ENCODE results near the gene ZBTB7B. TPM values are rescaled to one million over a fixed set of nuclear protein-coding genes. Genes with fewer than 3 reads are reported as not detected.

The ZBTB7B gene
- total and polyA plus RNA-seq, 9 of the 15 experiments (the other 6 are each of a cell fraction or from before 2014, with no cell fraction given): 0.04 to 46.5 (median 15.2) TPM

DNA sequence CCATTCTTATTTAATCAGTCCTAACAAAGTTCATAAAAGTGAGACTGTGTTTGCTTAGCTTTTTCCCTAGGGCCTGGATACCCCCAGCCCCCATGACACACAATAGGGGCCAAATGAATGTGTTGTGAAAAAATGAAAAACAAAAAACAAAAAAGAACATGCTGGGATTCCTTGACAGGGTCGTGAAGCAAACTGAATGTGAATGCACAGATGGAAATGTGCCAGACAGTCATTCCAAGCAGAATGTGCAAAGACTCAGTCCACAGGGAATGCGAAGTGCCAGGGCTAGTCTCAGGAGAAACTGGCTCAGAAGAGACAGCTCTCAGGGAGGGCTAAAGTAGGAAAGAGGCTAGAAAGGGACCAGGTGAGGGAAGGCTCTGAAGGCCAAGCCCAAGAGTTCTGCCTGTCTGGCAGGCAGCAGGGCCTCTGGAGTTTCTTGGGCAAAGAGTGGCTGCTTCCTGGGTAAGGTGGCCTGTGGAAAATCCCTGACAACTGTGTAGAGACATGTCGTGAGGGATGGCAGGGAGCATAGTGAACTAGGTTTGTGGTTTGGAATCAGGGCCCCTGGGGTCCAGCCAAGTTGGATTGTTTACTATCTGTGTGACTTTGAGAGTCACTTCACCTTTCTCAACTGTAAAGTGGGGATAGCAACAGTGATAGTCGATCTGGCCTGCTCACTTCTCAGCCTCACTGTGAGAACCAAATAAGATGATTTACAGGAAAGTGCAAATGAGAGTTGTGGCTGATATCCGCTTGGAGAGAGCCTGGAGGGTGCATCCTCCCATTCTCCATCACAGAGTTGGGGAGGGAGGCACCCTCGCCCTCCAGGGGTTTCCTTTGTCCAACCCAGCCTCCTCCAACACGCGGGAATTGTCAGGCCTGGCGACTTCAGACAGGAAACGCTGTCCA, 47.3 kb downstream of the ZBTB7B start:
- in situ Hi-C loops (cut with MboI): no loop called here
- FAIRE-seq: peak; percentile 32
- TF ChIP-seq HDAC8 (tag; IDR thresholded peaks at IDR 0.05) (0 out of 2 replicates have a peak, but pooled peaks have one; percentile 7), NCOA1 (IDR thresholded peaks at IDR 0.05; ENCODE audit: low read depth) (0 out of 2 replicates have a peak, but pooled peaks have one; percentile 24), BRD9 (IDR thresholded peaks at IDR 0.05; ENCODE audit: low read depth, partially characterized antibody) (no peak), LCOR (CRISPR knock-in tag; IDR thresholded peaks at IDR 0.05) (0 out of 2 replicates have a peak, but pooled peaks have one; percentile 7), BRD4 (IDR thresholded peaks at IDR 0.05) (no peak), DNMT1 (IDR thresholded peaks at IDR 0.05) (no peak), SAP30 (IDR thresholded peaks at IDR 0.05; ENCODE audit: borderline replicate concordance, insufficient read depth, low read depth, low read length, poor library complexity, severe bottlenecking) (no peak), NONO (IDR thresholded peaks at IDR 0.05; ENCODE audit: low read depth in 2 of 2, low read length in 1 of 2) (no peak)
- TF ChIP-seq, protein P1, sequence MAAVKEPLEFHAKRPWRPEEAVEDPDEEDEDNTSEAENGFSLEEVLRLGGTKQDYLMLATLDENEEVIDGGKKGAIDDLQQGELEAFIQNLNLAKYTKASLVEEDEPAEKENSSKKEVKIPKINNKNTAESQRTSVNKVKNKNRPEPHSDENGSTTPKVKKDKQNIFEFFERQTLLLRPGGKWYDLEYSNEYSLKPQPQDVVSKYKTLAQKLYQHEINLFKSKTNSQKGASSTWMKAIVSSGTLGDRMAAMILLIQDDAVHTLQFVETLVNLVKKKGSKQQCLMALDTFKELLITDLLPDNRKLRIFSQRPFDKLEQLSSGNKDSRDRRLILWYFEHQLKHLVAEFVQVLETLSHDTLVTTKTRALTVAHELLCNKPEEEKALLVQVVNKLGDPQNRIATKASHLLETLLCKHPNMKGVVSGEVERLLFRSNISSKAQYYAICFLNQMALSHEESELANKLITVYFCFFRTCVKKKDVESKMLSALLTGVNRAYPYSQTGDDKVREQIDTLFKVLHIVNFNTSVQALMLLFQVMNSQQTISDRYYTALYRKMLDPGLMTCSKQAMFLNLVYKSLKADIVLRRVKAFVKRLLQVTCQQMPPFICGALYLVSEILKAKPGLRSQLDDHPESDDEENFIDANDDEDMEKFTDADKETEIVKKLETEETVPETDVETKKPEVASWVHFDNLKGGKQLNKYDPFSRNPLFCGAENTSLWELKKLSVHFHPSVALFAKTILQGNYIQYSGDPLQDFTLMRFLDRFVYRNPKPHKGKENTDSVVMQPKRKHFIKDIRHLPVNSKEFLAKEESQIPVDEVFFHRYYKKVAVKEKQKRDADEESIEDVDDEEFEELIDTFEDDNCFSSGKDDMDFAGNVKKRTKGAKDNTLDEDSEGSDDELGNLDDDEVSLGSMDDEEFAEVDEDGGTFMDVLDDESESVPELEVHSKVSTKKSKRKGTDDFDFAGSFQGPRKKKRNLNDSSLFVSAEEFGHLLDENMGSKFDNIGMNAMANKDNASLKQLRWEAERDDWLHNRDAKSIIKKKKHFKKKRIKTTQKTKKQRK (IDR thresholded peaks at IDR 0.05; ENCODE audit: borderline replicate concordance, low read depth, low read length): no peak
- TF ChIP-seq, protein P2, sequence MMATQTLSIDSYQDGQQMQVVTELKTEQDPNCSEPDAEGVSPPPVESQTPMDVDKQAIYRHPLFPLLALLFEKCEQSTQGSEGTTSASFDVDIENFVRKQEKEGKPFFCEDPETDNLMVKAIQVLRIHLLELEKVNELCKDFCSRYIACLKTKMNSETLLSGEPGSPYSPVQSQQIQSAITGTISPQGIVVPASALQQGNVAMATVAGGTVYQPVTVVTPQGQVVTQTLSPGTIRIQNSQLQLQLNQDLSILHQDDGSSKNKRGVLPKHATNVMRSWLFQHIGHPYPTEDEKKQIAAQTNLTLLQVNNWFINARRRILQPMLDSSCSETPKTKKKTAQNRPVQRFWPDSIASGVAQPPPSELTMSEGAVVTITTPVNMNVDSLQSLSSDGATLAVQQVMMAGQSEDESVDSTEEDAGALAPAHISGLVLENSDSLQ (IDR thresholded peaks at IDR 0.05): 0 out of 2 replicates have a peak, but pooled peaks have one; percentile 22
- TF ChIP-seq, protein P3, sequence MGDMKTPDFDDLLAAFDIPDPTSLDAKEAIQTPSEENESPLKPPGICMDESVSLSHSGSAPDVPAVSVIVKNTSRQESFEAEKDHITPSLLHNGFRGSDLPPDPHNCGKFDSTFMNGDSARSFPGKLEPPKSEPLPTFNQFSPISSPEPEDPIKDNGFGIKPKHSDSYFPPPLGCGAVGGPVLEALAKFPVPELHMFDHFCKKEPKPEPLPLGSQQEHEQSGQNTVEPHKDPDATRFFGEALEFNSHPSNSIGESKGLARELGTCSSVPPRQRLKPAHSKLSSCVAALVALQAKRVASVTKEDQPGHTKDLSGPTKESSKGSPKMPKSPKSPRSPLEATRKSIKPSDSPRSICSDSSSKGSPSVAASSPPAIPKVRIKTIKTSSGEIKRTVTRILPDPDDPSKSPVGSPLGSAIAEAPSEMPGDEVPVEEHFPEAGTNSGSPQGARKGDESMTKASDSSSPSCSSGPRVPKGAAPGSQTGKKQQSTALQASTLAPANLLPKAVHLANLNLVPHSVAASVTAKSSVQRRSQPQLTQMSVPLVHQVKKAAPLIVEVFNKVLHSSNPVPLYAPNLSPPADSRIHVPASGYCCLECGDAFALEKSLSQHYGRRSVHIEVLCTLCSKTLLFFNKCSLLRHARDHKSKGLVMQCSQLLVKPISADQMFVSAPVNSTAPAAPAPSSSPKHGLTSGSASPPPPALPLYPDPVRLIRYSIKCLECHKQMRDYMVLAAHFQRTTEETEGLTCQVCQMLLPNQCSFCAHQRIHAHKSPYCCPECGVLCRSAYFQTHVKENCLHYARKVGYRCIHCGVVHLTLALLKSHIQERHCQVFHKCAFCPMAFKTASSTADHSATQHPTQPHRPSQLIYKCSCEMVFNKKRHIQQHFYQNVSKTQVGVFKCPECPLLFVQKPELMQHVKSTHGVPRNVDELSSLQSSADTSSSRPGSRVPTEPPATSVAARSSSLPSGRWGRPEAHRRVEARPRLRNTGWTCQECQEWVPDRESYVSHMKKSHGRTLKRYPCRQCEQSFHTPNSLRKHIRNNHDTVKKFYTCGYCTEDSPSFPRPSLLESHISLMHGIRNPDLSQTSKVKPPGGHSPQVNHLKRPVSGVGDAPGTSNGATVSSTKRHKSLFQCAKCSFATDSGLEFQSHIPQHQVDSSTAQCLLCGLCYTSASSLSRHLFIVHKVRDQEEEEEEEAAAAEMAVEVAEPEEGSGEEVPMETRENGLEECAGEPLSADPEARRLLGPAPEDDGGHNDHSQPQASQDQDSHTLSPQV (IDR thresholded peaks at IDR 0.05): peak; percentile 96

More for the DNA sequence above, 47.3 kb downstream of the ZBTB7B start:
- peak overlapping the region; percentile 95 for H2AFZ ChIP-seq (ENCODE audit: low read depth, low read length)
- no peaks in the 10 kb centered on the region for H3K27me3 ChIP-seq (ENCODE audit: control insufficient read depth in 2 of 2, insufficient read depth in 2 of 2, low read length in 2 of 2)
- POLR2A ChIA-PET: interaction anchor here (0.6 kb wide), 2 partner anchors 14 to 23 kb away, joined by 3 to 4 read pairs; no protein-coding TSS in a partner anchor
- CTCF ChIA-PET (ENCODE audit: low intra/inter-chr PET ratio): interaction anchor here (0.6 to 1.4 kb wide), 3 partner anchors 34 to 88 kb away, joined by 3 to 4 read pairs (median 3); partner anchors contain the start of gene PYGO2
- peaks cover 4% of the 10 kb centered on the region for H3K9me1 ChIP-seq (ENCODE audit: control insufficient read depth, insufficient read depth, low read length)
- 17% methylated on average over 9 of the region's 10 CpGs for WGBS (ENCODE audit: insufficient coverage, low coverage, missing lambda C conversion rate)
- peaks cover 19% of the 10 kb centered on the region for H3K79me2 ChIP-seq (ENCODE audit: control insufficient read depth, insufficient read depth, low read length)
- peaks cover 29 to 51% of the 10 kb centered on the region in 2 experiments for H3K4me1 ChIP-seq (replicated peaks in 1 of 2; ENCODE audit: control insufficient read depth in 2 of 2, insufficient read depth in 2 of 2, low read length in 2 of 2)
- H3K27ac ChIP-seq (ENCODE audit: extremely low read depth, low read depth, low read length): peak overlapping the region; percentile 83
- ATAC-seq (no peak), DNase-seq (ENCODE audit: extremely low read depth in 1 of 4, low spot score in 3 of 4) (no peak)
- H4K20me1 ChIP-seq (replicated peaks; ENCODE audit: control insufficient read depth, insufficient read depth, low read length): peaks cover 6% of the 10 kb centered on the region; the same call in 1 of the 2 replicates
- H3K9me3 ChIP-seq (replicated peaks; ENCODE audit: control insufficient read depth, insufficient read depth, low read depth, low read length): no peaks in the 10 kb centered on the region
- H3K4me2 ChIP-seq (ENCODE audit: insufficient read depth, low read length): peak overlapping the region; percentile 99
- peaks cover 14% of the 10 kb centered on the region; the same call in 1 of the 3 replicates for H3K36me3 ChIP-seq (ENCODE audit: control insufficient read depth, insufficient read depth, low read length)
- H3K9ac ChIP-seq (ENCODE audit: insufficient read depth in 1 of 2, low read depth in 2 of 2, low read length in 2 of 2): peak overlapping the region; percentile 90 to 96
- intact Hi-C loops (cut with micrococcal nuclease): loop anchor here (5.0 kb wide), 2 partner anchors 32 to 48 kb away; partner anchors contain the start of gene ZBTB7B
- H3K4me3 ChIP-seq: peak overlapping the region; percentile 80
- BruUV-seq (replicated peaks): TSS peak; percentile 86

Data from K562 (cell line).